ACC112 (cell line): ENCODE measurements around the gene FAM185A.
"Not testable (repeated sequence)": the region's sequence is repeated elsewhere in the genome, so short reads cannot be mapped to it uniquely, and the experiment has no call there.

Source experiments
- H2AFZ ChIP-seq: fragments of 200-600 bp; sonication (generic); one replicate; pipeline ENCODE4 v1.6.0; 2017; ENCODE audit warnings: antibody characterized with exemption, low read length; ENCODE audit not compliant: unreplicated experiment
- H3K27ac ChIP-seq: fragments of 200-600 bp; sonication (generic); 2 replicates; pipeline ENCODE4 v1.5.1; 2014; ENCODE audit warnings: low read depth, mild to moderate bottlenecking, antibody characterized with exemption, low read length, moderate library complexity
- H3K27me3 ChIP-seq: fragments of 200-600 bp; sonication (generic); 2 replicates; pipeline ENCODE4 v1.6.1; 2014; ENCODE audit warnings: mild to moderate bottlenecking, antibody characterized with exemption, low read length, moderate library complexity, mixed read lengths; ENCODE audit not compliant: insufficient read depth
- H3K36me3 ChIP-seq: fragments of 200-600 bp; sonication (generic); 2 replicates; pipeline ENCODE4 v1.6.1; 2016; ENCODE audit warnings: mild to moderate bottlenecking, antibody characterized with exemption, low read length, moderate library complexity, mixed read lengths; ENCODE audit not compliant: insufficient read depth
- H3K4me1 ChIP-seq: fragments of 200-600 bp; sonication (generic); one replicate; pipeline ENCODE4 v1.6.1; 2016; ENCODE audit warnings: low read length, mixed read lengths; ENCODE audit not compliant: insufficient read depth, unreplicated experiment, control insufficient read depth
- H3K4me3 ChIP-seq: fragments of 200-600 bp; sonication (generic); 2 replicates; pipeline ENCODE4 v1.5.1; 2014; ENCODE audit warnings: mild to moderate bottlenecking, low read depth, low read length
- H3K79me2 ChIP-seq: fragments of 200-600 bp; sonication (generic); one replicate; pipeline ENCODE4 v1.6.0; 2016; ENCODE audit warnings: low read length; ENCODE audit not compliant: control insufficient read depth, unreplicated experiment, insufficient read depth

Gene FAM185A

GRCh38 chr7:102832674-102833073 lies 83.9 kb downstream of the FAM185A start:
- Histone ChIP-seq H3K36me3 (no peaks in the 10 kb centered on the region), H2AFZ (no peak overlapping the region), H3K79me2 (no peaks in the 10 kb centered on the region), H3K27me3 (no peaks in the 10 kb centered on the region), H3K4me3 (no peak overlapping the region), H3K4me1 (peaks cover 31% of the 10 kb centered on the region), H3K27ac (no peak overlapping the region)

GRCh38 chr7:102833343-102833742 lies 84.5 kb downstream of the FAM185A start:
- no peaks in the 10 kb centered on the region for H3K36me3 ChIP-seq
- H3K79me2 ChIP-seq: no peaks in the 10 kb centered on the region
- H3K27me3 ChIP-seq: no peaks in the 10 kb centered on the region
- peaks cover 31% of the 10 kb centered on the region for H3K4me1 ChIP-seq
- no peak overlapping the region for H3K4me3 ChIP-seq
- no peak overlapping the region for H3K27ac ChIP-seq
- H2AFZ ChIP-seq: no peak overlapping the region

GRCh38 chr7:102834466-102834865 lies 85.7 kb downstream of the FAM185A start:
- H3K27ac ChIP-seq: peak overlapping the region; percentile 34; the same call in 1 of the 2 replicates
- peaks cover 27% of the 10 kb centered on the region for H3K4me1 ChIP-seq

GRCh38 chr7:102834999-102835398 lies 86.2 kb downstream of the FAM185A start:
- Histone ChIP-seq H3K4me3 (0 out of 2 replicates have a peak overlapping the region, but pooled peaks have one; percentile 19), H3K36me3 (no peaks in the 10 kb centered on the region), H2AFZ (no peak overlapping the region), H3K27ac (peak overlapping the region; percentile 51), H3K79me2 (no peaks in the 10 kb centered on the region), H3K27me3 (no peaks in the 10 kb centered on the region), H3K4me1 (peaks cover 27% of the 10 kb centered on the region)

More at GRCh38 chr7:102834466-102834865, 85.7 kb downstream of the FAM185A start:
- no peaks in the 10 kb centered on the region for H3K36me3 ChIP-seq
- H3K4me3 ChIP-seq: no peak overlapping the region
- no peaks in the 10 kb centered on the region for H3K79me2 ChIP-seq
- no peaks in the 10 kb centered on the region for H3K27me3 ChIP-seq
- no peak overlapping the region for H2AFZ ChIP-seq

- Histone ChIP-seq H3K4me1 (peaks cover 27% of the 10 kb centered on the region), H3K79me2 (no peaks in the 10 kb centered on the region), H3K27ac (peak overlapping the region; percentile 67), H3K36me3 (no peaks in the 10 kb centered on the region), H2AFZ (no peak overlapping the region), H3K4me3 (peak overlapping the region; percentile 8; the same call in 1 of the 2 replicates), H3K27me3 (no peaks in the 10 kb centered on the region)
Measured at GRCh38 chr7:102836191-102836919, 87.6 kb downstream of the FAM185A start.

GRCh38 chr7:102836977-102837376 lies 88.2 kb downstream of the FAM185A start:
- no peaks in the 10 kb centered on the region for H3K79me2 ChIP-seq
- no peak overlapping the region for H2AFZ ChIP-seq
- H3K27ac ChIP-seq: peak overlapping the region; percentile 10; the same call in 1 of the 2 replicates
- H3K4me1 ChIP-seq: peaks cover 27% of the 10 kb centered on the region
- no peaks in the 10 kb centered on the region for H3K27me3 ChIP-seq
- H3K4me3 ChIP-seq: no peak overlapping the region
- H3K36me3 ChIP-seq: no peaks in the 10 kb centered on the region

- H3K79me2 ChIP-seq: no peaks in the 10 kb centered on the region
- no peaks in the 10 kb centered on the region for H3K27me3 ChIP-seq
- no peak overlapping the region for H2AFZ ChIP-seq
- H3K36me3 ChIP-seq: no peaks in the 10 kb centered on the region
- no peak overlapping the region for H3K4me3 ChIP-seq
- H3K4me1 ChIP-seq: peaks cover 27% of the 10 kb centered on the region
- H3K27ac ChIP-seq: no peak overlapping the region
Measured at GRCh38 chr7:102837802-102838201, 89.0 kb downstream of the FAM185A start.

- H3K27me3 ChIP-seq, H2AFZ ChIP-seq, H3K79me2 ChIP-seq, H3K4me3 ChIP-seq, H3K27ac ChIP-seq, H3K36me3 ChIP-seq: not testable (repeated sequence)
- H3K4me1 ChIP-seq: peaks cover 27% of the 10 kb centered on the region
Measured at GRCh38 chr7:102838572-102839101, 89.8 kb downstream of the FAM185A start.

GRCh38 chr7:102840404-102840803 lies 91.6 kb downstream of the FAM185A start:
- Histone ChIP-seq H3K4me3 (no peak overlapping the region), H3K36me3 (no peaks in the 10 kb centered on the region), H3K79me2 (no peaks in the 10 kb centered on the region), H3K27ac (no peak overlapping the region), H3K4me1 (peaks cover 17% of the 10 kb centered on the region), H2AFZ (no peak overlapping the region), H3K27me3 (no peaks in the 10 kb centered on the region)

- Histone ChIP-seq H3K36me3 (no peaks in the 10 kb centered on the region), H3K4me1 (peaks cover 11% of the 10 kb centered on the region), H2AFZ (no peak overlapping the region), H3K27ac (no peak overlapping the region), H3K4me3 (no peak overlapping the region), H3K27me3 (no peaks in the 10 kb centered on the region), H3K79me2 (no peaks in the 10 kb centered on the region)
Measured at GRCh38 chr7:102841290-102841689, 92.5 kb downstream of the FAM185A start.

GRCh38 chr7:102842284-102842683 lies 93.5 kb downstream of the FAM185A start:
- no peak overlapping the region for H3K27ac ChIP-seq

More at GRCh38 chr7:102842284-102842683, 93.5 kb downstream of the FAM185A start:
- H3K4me3 ChIP-seq: no peak overlapping the region
- no peaks in the 10 kb centered on the region for H3K79me2 ChIP-seq
- no peaks in the 10 kb centered on the region for H3K27me3 ChIP-seq
- no peak overlapping the region for H2AFZ ChIP-seq
- H3K4me1 ChIP-seq: peaks cover 2% of the 10 kb centered on the region
- no peaks in the 10 kb centered on the region for H3K36me3 ChIP-seq
